Frontal cortex (tissue), 4 donors: ENCODE results near the gene MATN1. TPM values are rescaled to one million over a fixed set of nuclear protein-coding genes. Genes with fewer than 3 reads are reported as not detected.

Experiments used
- DNase-seq, 2 donors: peaks; one replicate each; pipeline ENCODE4 v3.0.0; 2012; ENCODE audit warnings: low spot score in 2 of 2
- FAIRE-seq: peaks from 2 replicates; lab custom pipeline; 2012; peaks lifted over from hg19 to GRCh38; lab: Jason Lieb, UNC
- total RNA-seq: library from RNA; depleted of rRNA; stranded (reverse); fragments of >200 nt; gene quantifications from one replicate; pipeline ENCODE4 v1.2.3, GENCODE V29; 2014
- donor health status: control.
- donor health status: control.
- donor health status: control.

The MATN1 gene
- total RNA-seq, 1 donor from 2014 or later = 0.41 TPM

DNA sequence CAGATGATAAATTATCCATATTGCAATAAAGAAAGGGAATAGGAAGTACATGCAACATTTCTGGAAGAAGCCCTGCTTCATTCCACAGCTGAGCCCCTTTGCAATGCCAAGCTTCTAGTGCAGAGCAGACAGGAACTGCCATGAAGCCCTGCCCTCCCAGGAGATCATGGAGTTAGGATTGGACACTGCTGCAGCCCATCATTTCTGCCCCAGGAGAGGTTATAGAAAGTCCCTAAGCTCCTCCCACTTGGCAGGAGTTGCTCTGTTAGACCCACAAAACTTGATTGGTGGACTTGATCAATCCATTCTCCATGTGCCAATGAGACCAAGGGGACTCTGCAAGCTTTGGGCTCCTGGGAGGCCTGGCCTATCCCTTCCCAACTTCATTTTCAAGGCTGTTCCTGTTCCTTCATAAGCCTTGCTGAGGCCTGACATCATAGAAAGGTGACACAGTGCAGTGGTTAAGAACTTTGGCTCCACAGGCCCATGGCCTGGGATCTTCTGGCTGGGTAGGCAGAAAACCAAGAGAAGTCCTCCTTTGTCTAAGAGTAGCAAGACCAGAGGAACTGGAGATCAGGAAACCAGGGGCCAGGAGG, 35.5 kb upstream of the MATN1 start:
- DNase-seq (no peak), FAIRE-seq (no peak)

DNA sequence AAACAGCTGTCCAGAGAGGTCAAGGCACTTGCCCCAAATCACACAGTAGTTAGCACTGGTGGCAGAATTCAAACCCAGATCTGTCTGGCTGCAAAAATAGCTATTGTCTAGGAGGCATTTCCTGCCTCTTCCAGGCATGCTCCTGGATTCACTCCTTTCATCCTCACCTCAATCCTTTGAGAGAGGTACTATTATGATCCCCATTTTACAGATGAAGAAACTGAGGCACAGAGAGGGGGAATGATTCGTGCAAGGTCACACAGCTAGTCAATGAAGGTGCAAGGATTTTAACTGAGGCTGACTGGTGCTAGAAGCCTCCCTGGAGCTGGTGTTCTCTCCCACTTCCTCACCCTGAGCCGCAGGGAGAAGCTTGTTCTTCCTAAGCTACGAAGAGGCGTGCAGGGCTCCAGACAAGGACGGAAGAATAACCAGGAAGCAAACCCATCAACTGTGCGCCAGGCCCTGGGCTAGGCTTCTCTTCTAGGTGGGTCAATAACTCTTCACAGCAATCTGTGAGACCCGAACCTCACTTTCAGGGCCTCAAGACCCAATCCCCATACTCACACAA, 34.8 kb upstream of the MATN1 start:
- FAIRE-seq (no peak), DNase-seq (no peak)

DNA sequence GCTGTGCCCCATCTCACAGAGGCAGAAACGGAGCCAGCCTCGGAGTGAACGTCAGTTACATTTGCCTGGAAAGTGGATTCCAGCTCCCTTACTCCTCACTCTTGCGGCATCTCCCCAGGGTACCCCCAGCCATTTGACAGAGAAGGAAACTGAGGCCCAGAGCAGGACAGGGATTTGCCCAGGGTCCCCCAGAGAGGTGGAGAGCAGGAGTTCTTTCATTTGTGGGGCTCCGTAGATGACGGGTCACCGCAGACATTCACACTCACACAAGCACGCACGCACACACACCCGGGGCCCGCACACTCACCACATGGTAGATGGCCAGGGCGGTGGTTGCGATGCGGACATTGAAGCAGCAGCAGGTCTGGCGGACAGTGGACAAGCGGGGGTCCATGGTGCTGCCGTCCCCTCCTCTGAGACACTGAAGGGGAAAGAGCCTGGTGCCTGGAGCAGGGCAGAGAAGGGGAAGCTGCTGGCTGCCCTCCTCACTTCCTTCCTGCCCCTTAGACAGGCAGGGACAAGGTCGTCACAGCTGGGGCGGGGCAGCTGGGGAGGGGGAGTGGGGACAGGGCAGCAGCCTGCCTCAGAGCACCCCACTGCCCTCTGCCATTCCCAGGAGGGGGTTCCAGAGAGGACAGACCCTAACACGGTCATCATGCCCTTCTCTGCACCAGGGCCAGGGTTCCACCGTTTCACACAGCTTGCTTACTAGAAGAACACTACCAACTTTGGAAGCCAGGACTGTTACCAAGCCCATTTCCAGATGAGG, 34.2 kb upstream of the MATN1 start, which contains the start of gene LAPTM5:
Gene LAPTM5, minus strand, starts transcription at position 423 of the 769 bp plus-strand sequence. Its CDS starts 29 bp downstream, at position 394.
- DNase-seq (no peak), FAIRE-seq (no peak)

DNA sequence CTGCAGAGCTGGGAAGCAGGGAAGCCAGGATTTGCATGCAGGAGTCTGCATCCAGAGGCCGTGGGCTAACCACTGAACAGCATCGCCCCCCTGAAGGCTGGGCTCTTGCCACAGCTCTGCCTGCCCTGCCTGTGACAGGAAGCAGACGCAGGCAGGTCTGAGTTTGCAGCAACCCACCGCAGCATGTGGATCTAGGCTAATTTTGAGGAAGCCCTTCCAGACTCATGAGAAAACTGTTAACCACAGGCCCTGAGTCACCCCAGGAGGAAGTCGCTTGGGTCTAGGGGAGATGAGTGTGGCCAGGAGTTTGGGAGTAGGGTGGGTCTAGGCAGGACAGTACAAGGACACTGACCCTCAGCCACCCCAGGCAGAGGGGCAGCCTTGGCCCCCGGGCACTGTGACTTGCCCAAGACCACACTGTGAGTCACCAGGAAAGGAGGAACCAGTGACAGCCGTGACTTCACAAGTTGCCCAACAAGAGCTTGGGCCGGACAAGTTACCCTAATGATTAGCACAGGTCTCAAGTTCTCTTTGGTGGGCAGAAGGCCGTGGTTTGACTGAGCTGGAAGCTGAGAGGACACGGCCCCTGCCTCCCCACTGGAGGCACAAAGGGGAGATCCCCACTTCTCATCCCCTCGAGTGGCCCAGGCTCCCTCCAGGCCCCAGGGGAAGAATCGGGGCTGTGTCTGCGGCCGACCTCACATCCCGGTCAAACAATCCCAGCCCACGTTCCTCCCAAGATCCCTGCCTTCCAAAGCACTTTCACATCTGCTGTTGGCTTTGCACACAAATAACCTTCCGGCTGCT, 33.4 kb upstream of the MATN1 start:
- FAIRE-seq (no peak), DNase-seq (no peak)

DNA sequence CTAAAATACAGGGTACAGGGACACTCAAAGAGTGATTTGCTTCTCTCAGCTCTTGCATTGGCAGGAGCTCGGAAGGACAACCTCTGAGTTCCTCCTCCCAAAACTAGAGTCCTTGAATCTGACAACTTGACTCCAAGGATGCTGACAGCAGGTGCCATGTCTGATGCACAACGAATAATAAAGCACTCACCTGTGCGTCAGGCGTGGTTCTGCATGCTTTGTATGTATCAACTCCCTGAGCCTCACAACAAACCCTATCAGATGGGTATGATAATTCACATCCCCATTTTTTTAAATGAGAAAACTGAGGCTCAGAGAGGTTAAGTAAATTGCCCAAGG, 32.8 kb upstream of the MATN1 start:
- DNase-seq (no peak), FAIRE-seq (no peak)

DNA sequence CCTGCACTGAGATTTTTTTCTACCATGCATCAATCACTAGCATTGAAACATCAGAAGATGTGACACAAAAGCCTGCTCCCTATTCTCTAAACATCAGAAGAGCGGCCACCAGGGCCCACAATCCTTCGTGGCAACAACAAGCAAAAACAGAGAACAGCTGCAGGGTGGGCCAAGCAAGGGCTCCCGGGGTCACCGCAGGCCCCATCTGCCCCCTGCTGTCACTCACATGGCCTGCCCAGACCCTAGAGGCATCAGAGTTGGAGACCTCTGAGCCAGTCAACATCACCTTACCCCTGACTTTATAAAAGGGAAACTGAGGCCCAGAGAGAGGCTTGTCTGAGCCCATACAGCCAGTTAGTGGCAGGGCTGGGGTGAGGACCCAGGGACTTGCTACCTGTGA, 32.4 kb upstream of the MATN1 start:
- no peak for FAIRE-seq
- DNase-seq = no peak

DNA sequence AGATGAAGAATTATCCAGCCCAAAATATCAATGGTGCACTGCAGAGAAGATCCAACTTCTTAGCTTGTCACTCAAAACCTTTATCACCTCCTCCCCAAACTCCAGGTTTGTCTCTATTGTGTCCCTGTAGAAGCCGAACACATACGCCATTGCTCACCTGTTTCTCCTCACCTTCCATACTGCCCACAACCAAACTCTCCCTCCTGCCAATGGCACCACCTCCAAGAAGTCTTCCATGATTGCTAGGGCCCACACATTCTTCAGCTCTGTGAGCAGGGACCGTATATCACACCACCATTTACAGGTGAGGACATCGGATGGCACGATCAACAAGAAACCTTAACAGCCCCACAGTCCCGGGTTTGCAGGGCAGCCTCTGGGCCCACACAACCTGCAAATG, 31.9 kb upstream of the MATN1 start:
- FAIRE-seq (no peak), DNase-seq (no peak)

DNA sequence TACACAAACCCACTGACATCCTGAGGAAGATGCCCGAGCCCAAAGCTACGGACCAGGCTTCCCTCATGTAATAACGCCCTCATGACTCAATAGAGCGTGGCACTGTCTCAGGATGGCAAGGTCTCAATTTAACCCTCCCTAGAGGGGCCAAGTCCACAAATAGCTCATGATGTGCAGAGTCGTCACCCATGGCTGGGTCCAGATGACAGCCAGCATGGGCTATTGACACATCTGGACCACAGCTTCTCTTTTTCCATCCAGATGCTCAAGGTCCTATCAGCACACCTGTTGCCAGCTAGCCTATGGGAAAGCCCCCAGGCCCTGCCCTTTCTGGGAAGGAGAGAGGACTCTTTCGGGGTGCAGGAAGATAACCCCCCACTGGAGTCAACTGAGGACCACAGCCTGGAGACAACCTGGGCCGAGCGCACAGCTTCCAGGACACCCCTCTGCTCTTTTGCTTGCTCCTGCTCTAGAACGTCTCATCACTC, 31.3 kb upstream of the MATN1 start:
- FAIRE-seq = no peak
- no peak for DNase-seq

DNA sequence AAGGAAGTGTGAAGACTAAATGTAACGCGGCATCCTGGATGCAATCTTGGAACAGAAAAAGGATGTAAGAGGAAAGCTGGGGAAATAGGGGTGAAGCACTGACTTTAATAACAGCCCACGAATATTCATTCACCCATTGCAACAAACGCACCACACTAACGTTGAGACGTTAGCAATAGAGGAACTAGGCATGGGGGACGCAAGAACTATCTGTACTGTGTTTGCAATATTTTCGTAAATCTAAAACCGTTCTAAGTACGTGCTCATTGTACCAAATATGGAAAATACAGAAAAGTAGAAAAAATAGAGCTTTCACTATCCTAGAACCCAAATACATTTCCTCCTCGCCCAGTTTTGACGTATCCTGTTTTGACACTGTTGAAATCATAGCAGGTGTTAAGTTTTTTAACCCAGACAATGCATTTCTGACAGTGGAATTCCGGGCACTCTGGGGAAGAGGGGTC, 30.3 kb upstream of the MATN1 start:
- DNase-seq (no peak), FAIRE-seq (no peak)

DNA sequence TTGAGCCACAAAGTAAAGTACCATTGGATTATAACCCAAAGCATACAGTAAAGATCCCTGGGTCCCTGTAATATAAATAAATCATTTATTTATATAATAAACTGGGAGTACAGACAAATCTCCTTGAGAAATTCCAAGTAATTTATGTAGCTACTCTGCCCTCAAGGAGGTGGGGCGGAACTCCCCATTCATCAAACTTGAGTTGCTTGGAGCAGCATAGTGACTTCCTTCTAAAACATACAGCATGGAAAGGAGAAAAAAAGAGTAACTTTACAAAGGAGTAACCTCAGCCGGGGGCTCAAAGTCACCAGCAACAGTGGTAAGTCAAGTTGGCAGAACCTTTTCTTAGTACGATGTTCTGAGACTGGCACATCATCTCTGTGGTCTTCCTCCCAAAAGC, 29.7 kb upstream of the MATN1 start:
- no peak for FAIRE-seq
- no peak for DNase-seq

DNA sequence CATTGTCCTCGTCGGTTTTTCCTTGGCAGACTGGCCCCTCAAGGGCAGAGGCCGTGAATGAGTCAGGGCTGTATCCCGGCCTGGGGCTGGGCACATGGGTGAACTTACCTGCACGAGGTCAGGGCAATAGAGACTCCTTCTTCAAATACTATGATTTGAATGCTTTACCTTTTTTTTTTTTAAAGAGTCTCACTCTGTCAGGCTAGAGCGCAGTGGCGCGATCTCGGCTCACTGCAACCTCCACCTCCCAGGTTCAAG, 29.2 kb upstream of the MATN1 start:
- FAIRE-seq = no peak
- no peak for DNase-seq

DNA sequence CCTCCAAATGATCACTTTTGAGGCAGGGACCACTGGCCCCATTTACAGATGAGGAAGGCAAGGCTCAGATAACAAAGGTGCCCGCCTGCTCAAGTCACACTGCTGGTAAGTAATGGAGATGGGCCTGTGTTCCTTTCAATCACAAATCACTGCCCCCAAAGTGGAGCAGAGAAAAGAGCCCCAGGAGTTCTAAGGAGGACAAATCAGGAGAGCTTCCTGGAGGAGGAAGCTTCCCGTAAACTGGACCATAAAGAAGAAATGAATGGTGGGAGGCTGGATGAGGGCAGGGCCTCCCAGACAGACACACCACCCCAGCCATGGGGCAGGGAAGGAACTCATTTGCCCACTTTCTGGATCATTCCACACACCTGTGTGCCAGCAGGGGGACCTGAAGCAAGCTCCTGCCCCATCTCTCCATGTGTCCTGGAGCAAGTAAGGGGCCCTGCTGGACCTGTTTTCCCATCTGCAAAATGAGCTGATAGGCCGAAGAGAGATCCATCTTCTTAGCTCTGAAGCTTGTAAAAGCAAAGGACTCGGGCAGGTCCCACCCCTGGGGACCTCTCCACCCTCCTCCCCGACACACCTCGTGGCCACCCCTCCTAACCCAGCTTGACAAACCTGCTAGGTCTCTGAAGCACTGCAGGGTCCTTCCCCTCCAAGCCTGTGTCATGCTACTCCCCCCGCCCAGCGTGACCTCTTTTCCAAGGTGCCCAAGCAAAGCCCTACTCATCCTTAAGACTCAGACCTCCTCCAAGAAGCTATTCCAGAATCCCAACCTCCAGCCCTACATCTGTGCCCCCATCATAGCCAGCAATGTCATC, 28.7 kb upstream of the MATN1 start:
- no peak for DNase-seq
- FAIRE-seq = no peak

DNA sequence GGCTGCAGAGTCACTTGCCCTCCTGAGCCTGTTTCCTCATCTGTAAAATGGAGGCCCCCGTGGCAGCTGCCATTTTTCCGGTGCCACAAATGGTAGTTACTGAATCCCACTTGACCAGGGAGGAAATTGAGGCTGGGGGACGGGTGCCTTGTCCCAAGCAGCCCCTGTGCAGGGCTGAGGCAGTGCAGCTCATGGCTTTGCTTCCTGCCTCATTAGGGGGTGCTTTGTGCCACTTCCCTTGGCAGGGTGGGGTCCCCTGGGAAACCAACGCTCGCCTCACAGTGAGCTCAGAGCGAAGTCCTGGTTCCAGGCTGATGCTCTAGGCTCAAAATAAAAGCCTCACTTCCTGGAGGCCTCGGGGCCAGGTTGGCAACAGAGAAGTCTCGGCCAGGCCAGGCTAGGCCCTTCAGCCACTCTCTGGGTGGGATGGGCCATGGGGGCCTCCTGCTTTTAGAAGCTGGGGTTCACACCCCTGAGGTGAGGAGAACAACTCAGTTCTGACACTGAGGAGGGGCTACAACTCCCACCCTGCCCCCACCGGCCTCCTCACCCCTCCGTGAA, 27.4 kb upstream of the MATN1 start:
- FAIRE-seq (no peak), DNase-seq (no peak)

DNA sequence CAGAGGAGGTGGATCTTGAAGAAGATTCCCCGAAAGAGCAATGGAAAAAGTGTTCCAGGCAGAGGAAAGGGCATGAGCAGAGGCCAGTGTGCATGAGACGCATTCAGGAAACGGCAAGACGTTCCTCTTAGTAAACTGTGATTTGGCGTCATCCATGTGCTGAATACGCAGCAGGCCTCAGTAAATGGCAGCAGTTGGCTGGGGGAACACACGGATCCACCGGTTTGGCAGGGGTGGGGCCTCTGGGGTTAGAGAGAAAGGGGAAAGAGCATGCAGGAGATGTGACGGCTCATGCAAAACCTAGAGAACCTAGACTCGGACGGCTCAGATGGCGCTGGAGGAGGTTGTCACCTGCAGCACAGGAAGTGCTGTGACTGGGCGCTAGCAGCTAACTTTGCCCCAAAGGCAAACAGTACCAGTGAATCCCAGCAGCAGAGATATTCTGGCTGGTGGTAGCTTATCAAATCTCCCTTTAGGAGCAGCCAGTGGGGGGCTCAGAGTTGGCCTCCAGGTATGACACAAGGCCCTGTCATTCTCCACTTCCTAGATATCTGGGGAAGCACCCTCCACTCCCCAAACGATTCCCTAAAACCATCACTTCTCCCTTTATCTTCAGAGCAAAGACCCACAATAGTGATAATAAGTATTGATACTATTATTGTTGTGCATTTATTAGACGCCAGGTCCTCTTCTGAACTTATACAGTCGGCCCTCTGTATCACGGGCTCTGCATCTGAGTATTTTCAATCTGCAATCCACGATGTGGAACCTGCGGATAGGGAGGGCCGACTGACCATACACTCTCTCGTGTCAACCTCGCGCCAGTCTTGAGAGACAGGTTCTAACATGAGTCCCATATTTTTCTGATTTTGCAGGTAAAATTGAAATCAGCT, 26.6 kb upstream of the MATN1 start:
- FAIRE-seq (no peak), DNase-seq (no peak)

DNA sequence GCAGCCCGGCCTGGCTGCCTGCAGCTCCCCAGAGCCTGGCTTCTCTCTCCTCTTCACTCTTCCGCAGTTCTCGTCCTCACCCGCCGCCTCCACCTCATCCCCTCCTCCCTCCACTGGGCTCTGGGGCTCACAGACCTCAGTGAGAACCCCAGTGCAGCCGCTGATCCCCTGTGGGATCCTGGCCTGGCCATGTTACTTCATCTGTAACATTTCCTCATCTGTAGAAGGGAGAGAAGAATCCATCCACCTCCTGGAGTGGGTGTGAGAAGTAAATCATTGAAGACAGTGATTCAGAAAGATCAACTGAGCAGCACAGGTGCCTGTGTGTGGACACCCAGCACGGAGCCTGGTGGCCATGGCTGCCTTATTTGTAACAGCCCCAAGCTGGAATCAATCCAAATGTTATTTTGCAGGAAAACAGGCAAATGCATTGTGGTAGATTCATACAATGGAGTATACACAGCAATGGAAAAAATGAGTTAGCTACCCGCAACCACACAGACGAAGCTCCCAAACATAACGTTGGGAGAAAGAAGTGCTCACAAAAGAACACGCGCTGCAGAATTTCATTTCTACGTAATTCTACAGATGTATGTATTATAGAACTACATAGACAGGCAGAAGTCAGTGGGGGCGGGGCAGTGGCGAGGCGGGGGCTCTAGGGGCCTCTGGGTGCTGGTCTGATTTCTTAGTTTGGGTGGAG, 25.5 kb upstream of the MATN1 start:
- FAIRE-seq (no peak), DNase-seq (no peak)

DNA sequence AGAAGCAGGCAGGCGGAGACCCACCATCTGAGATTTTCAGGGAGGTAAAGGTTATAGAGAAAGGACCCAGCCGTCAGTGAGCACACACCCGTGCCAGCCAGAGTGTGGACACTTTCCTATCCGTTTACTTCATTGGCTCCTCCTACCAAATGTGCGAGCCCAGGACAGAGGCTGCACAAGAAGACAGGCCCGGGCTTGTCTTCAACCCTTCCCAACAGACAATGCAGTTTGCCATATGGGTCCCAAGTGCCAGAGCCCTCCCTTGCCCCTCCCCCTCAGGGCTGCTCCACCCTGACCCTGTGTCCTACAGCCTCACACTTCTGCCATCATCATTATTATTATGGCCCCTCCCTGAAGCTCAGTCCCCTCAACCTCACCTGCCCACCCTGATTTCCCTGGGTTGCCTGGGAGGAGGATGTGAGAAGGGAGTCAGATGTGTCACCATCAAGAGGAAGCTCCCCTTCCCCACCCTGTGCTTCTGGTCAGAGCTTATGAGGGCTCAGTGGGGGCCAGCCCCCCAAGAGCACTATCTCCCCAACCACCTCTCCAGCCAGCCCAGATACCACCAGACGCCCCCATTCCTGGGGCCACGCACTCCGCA, 24.8 kb upstream of the MATN1 start:
- FAIRE-seq (no peak), DNase-seq (peak in 1 of 2 donors; percentile 47)
